ENCODE results near the gene TAB3. TPM values are rescaled to one million over a fixed set of nuclear protein-coding genes. Genes with fewer than 3 reads are reported as not detected.

TAB3 gene
- total RNA-seq, 1 donor from 2014 or later: 31.0 TPM

GRCh38 chrX:30885136-30885535 is 3.9 kb downstream of the TAB3 start:
- no peak for DNase-seq (ENCODE audit: low read depth)

GRCh38 chrX:30883138-30883537 is 5.9 kb downstream of the TAB3 start:
- no peak for DNase-seq (ENCODE audit: low read depth)

- DNase-seq (ENCODE audit: low read depth): no peak
Observed at GRCh38 chrX:30881797-30882196, 7.3 kb downstream of the TAB3 start.

GRCh38 chrX:30881390-30881789 is 7.7 kb downstream of the TAB3 start:
- DNase-seq (ENCODE audit: low read depth): no peak

DNA sequence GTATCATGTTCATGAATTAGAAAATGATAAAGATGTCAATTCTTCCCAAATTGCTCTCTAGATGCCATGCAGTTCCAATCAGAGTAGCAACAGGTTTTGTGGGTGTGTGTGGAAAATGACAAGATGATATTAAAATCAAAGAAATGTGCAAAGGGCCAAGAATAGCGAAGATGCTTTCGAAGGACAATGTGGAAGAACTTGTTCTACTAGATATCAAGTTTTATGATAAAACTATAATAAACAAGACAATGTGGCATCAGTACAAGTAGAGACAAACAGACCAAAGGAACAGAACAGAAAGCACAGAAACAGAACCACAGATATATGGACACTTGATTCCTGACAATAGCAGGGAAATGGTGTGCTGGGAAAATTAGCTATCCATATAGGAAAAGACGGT is 9.0 kb downstream of the TAB3 start:
- DNase-seq (ENCODE audit: low read depth): no peak

DNA sequence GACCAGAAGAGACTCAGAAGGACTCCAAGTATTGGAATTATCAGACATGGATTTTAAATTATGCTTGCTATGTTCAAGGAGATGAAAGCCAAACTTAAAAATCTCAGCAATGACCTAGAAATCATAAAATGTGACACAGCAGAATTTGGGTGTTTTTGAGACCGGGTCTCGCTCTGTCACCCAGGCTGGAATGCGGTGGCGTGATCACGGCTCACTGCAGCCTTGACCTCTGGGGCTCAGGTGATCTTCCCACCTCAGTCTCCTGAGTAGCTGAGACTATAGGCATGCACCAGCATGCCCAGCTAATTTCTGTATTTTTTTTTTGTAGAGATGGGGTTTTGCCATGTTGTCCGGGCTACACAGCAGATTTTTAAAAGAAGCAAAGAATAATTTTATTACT is 12.7 kb downstream of the TAB3 start:
- peak; percentile 22 for DNase-seq (ENCODE audit: low read depth)

- DNase-seq (ENCODE audit: low read depth): peak; percentile 87
Observed at GRCh38 chrX:30875957-30876356, 13.1 kb downstream of the TAB3 start.

- no peak for DNase-seq (ENCODE audit: low read depth)
Observed at GRCh38 chrX:30874851-30875250, 14.2 kb downstream of the TAB3 start.

GRCh38 chrX:30870572-30870971 is 18.5 kb downstream of the TAB3 start:
- DNase-seq (ENCODE audit: low read depth): no peak

GRCh38 chrX:30865612-30866011 is 23.4 kb downstream of the TAB3 start:
- peak; percentile 72 for DNase-seq (ENCODE audit: low read depth)

- peak; percentile 53 for DNase-seq (ENCODE audit: low read depth)
Observed at GRCh38 chrX:30865015-30865414, 24.0 kb downstream of the TAB3 start.

DNA sequence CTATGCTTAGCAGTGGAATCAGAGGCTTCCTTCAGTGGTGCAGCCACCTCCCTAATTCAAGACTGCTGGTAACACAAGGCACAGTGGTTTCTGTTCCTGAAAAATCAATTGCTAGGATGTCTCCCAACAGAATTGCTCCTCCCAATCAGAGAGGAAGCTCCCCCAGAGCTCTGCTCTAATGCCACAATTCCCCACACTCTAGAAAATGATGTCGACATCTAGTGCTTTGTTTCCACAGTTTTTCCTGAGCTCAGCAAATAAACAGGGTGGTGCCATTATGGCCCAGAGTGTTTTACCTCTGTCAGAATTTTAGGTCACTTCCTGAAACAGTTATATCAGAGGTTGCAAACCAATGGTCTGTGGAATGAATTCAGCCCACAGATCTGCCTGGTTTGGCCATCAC is 24.7 kb downstream of the TAB3 start:
- DNase-seq (ENCODE audit: low read depth): peak; percentile 61

DNA sequence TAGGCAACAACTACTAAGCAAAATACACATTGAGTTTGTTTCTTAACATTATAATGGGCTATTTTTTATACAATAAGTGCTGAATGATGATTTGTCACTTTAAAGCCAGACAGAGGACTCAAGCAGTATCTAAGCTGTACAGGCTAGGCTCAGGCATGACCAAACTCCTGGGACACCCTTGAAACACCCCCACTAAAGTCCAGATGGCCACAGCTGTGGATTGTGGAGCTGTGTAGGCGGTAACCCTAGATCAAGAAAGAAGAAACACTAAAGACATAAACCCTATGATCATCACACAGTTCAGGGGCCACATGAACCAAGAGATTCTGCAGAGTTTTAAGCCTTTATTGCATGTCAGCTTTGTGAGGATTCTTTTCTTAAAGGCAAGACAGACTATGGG is 25.1 kb downstream of the TAB3 start:
- no peak for DNase-seq (ENCODE audit: low read depth)

DNA sequence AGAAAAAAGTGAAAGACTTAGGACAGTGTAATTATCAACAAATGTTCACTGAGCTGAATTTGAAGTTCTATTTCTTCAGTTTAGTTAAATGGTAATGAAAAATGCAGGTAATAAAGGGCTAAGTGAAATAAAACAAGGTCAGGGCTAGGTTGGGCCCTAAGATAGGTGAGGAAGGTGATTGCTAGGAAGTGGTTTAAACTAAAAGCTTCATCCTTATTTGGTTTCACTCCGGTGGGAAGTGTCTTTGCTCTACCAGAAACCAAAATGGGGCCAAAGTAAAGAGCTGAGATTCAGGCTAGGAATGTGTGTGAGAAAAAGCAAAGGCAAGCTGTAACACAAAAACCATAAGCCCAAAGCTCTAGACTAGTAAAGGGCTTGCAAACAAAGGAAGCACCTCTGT is 31.0 kb downstream of the TAB3 start:
- no peak for DNase-seq (ENCODE audit: low read depth)

GRCh38 chrX:30851449-30851848 is 37.6 kb downstream of the TAB3 start:
- no peak for DNase-seq (ENCODE audit: low read depth)

DNA sequence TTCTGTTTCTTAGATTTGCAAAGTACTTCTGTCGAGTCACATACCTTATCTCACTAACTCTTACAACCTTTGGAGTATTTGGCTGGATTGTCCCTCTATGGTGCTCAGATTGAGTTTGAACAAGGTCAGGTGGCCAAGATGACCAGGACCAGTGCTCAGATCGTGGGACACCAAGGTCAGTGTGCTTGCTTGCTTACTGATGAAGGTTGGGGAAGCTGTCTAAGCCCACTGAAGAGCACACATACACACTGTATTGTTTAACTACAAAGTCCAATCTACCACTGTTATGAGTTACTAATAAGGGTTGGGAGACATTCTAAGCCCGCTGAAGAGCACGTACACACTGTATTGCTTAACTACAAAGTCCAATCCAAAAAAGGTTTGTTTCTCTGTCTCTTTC is 53.7 kb downstream of the TAB3 start:
- DNase-seq (ENCODE audit: low read depth): no peak

- no peak for DNase-seq (ENCODE audit: low read depth)
Observed at GRCh38 chrX:30833896-30834295, 55.2 kb downstream of the TAB3 start.

DNA sequence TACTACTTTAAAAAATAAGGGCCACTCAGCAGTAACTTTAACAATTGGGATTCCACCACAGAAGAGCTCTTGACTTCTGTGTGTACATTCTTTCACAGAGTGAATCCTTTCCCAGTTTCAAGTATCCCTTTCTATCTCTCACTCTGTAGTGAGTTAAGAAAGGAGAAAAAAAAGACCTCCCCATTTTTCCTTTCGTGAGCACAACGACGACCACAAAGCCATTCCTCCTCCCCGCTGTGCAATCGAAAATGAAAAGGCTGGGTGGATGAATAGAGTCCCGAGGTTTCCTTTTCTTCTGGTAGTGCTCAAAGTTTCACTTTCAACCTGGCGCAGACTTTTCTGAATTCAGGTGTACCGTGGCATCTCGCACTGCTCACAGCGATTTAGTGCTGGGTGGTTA is 58.0 kb downstream of the TAB3 start:
- DNase-seq (ENCODE audit: low read depth): no peak

GRCh38 chrX:30830326-30830943 is 58.6 kb downstream of the TAB3 start:
- DNase-seq (ENCODE audit: low read depth): peak; percentile 4

DNA sequence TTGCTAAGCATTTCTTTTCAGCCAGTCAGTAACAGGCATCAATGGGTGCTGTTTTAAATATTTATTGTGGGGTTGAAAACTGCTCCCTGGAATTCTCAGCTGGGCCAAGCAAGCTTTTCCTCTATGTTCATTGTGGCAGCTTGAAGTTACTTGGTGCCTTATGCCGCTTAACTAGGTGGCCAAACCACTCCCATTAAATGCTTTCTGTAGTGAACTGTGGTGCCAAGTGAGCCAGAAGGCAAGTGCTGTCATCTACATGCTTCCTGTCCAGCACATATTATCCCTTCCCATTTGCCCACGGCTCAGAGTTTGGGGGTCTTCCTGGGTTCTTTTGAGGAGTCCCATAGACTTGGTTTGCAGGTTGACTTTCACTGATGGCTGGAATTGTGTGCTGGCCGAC is 64.8 kb downstream of the TAB3 start:
- no peak for DNase-seq (ENCODE audit: low read depth)

- no peak for DNase-seq (ENCODE audit: low read depth)
Observed at GRCh38 chrX:30822764-30823163, 66.3 kb downstream of the TAB3 start.

DNA sequence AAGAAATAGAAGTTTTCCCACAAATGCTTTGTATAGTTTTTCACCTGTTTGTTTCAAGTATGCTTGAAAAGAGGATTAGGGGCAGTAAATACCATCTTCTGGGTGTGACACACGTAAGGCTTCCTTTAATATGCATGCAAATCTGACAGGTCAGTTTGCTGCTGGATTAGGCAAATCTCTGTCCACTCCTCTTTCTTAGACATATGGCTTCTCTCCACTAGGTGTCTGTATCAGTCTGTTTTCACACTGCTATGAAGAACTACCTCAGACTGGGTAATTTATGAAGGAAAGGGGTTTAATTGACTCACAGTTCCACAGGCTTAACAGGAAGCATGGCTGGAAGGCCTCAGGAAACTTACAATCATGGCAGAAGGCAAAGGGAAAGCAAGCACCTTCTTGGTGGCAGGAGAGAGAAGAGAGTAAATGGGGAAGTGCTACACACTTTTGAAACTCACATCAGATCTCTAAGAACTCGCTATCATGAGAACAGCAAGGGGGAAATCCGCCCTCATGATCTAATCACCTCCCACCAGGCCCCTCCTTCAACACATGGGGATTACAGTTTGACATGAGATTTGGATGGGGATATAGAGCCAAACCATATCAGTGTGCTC is 66.9 kb downstream of the TAB3 start:
- peak; percentile 3 for DNase-seq (ENCODE audit: low read depth)

- DNase-seq (ENCODE audit: low read depth): no peak
Observed at GRCh38 chrX:30821116-30821515, 67.9 kb downstream of the TAB3 start.

- DNase-seq (ENCODE audit: low read depth): no peak
Observed at GRCh38 chrX:30819080-30819479, 70.0 kb downstream of the TAB3 start.

All from renal cortical epithelial cell (primary cell).